ENCODE measurements around the gene WDR20. TPM values are rescaled to one million over a fixed set of nuclear protein-coding genes. Genes with fewer than 3 reads are reported as not detected.

The WDR20 gene
- total RNA-seq, 4 donors from 2014 or later = 21.3 to 31.3 (median 24.6) TPM

DNA sequence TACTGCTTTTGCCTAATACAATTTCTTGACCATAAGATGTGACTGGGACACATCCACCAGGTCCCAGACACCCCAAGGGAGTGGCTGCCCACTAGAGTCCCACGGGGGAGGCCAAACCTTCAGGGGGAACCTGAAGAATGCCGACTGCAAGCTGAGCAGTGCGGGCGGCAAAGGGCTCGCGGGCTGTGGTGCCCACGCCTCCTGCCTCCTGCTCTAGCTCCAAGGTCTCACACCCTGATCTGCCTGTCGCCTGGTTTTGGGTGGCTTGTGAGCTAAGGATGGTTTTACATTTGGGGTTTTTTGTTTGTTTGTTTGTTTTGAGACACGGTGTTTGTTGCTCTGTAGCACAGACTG lies 90.0 kb downstream of the WDR20 start:
- Histone ChIP-seq H3K27ac (no peak overlapping the region), H3K27me3 (no peaks in the 10 kb centered on the region), H3K4me3 (no peak overlapping the region), H3K9me3 (no peaks in the 10 kb centered on the region), H3K36me3 (no peaks in the 10 kb centered on the region), H3K4me1 (no peaks in the 10 kb centered on the region)
- intact Hi-C loops (cut with DNase I; ENCODE audit: low total_unique reads) (no loop called here), in situ Hi-C loops (cut with MboI; ENCODE audit: low pct_ligation_motif_present in 1 of 4, low pct_unique_long_range_greater_than_20kb in 1 of 4, low sequenced_read_pairs in 3 of 4) (loop anchor here in 1 of 4 donors (10.0 kb wide), 1 partner anchor 85 kb away; the partner anchor contains the start of gene ZNF839)
- TF ChIP-seq POLR2AphosphoS5 (IDR thresholded peaks at IDR 0.05) (no peak), EP300 (IDR thresholded peaks at IDR 0.05; ENCODE audit: low read depth) (no peak), POLR2A (IDR thresholded peaks at IDR 0.05) (no peak)
- TF ChIP-seq, protein P1, sequence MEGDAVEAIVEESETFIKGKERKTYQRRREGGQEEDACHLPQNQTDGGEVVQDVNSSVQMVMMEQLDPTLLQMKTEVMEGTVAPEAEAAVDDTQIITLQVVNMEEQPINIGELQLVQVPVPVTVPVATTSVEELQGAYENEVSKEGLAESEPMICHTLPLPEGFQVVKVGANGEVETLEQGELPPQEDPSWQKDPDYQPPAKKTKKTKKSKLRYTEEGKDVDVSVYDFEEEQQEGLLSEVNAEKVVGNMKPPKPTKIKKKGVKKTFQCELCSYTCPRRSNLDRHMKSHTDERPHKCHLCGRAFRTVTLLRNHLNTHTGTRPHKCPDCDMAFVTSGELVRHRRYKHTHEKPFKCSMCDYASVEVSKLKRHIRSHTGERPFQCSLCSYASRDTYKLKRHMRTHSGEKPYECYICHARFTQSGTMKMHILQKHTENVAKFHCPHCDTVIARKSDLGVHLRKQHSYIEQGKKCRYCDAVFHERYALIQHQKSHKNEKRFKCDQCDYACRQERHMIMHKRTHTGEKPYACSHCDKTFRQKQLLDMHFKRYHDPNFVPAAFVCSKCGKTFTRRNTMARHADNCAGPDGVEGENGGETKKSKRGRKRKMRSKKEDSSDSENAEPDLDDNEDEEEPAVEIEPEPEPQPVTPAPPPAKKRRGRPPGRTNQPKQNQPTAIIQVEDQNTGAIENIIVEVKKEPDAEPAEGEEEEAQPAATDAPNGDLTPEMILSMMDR (IDR thresholded peaks at IDR 0.05) = no peak
- 90% methylated on average over 9 of the region's 9 CpGs; no CpG with 5 or more reads in 1 of the 2 donors for WGBS, 2 donors (ENCODE audit: low coverage in 1 of 2)
- no peak for DNase-seq

DNA sequence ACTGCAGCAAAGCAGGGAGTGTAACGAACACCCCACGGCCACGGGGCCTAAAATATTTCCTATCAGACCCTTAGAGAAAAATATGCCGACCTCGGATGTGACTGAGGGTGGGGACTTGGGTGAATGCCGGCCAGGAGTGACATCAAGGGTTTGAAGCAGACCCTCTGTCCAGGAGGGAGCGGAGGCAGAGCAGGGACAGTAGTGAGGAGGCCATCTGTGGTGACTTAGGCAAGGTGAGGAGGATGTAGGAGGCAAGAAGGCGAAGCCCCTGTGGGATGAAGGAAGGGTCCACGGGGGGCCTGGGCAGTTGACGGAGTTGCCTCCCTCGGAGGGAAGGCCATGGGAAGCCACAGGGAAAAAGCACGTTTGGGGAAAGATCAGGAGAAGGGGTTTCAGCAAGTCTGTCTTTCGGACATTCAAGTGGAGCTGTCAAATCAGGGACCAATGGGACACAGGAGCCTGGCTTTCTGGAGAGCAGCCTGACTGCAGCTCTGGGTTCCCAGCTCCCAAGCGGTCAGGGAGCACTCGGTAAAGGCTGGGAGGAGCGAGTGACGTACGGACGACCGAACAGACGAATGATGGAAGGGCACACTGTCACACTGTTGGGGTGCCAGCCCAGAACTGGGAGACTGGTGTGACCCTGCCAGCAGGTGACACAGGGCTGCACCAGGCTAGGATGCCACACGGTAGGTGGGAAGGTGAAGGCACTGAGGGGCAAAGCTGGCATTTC lies 90.9 kb downstream of the WDR20 start:
- peaks cover 0 to 8% (median 3%) of the 10 kb centered on the region in 4 donors for H3K4me1 ChIP-seq
- no peak for DNase-seq
- intact Hi-C loops (cut with DNase I; ENCODE audit: low total_unique reads) (no loop called here), in situ Hi-C loops (cut with MboI; ENCODE audit: low pct_ligation_motif_present in 1 of 4, low pct_unique_long_range_greater_than_20kb in 1 of 4, low sequenced_read_pairs in 3 of 4) (loop anchor here in 1 of 4 donors (10.0 kb wide), 1 partner anchor 84 kb away; the partner anchor contains the start of gene ZNF839)
- TF ChIP-seq POLR2A (IDR thresholded peaks at IDR 0.05) (no peak), EP300 (IDR thresholded peaks at IDR 0.05; ENCODE audit: low read depth) (no peak), POLR2AphosphoS5 (IDR thresholded peaks at IDR 0.05) (no peak)
- TF ChIP-seq, protein P1 (IDR thresholded peaks at IDR 0.05) = no peak
- H3K36me3 ChIP-seq = no peaks in the 10 kb centered on the region
- H3K27me3 ChIP-seq = no peaks in the 10 kb centered on the region
- H3K9me3 ChIP-seq = no peaks in the 10 kb centered on the region
- H3K27ac ChIP-seq = no peak overlapping the region
- 83 to 89% methylated on average over 11 to 22 of the region's 22 CpGs for WGBS, 2 donors (ENCODE audit: low coverage in 1 of 2)
- no peak overlapping the region for H3K4me3 ChIP-seq

DNA sequence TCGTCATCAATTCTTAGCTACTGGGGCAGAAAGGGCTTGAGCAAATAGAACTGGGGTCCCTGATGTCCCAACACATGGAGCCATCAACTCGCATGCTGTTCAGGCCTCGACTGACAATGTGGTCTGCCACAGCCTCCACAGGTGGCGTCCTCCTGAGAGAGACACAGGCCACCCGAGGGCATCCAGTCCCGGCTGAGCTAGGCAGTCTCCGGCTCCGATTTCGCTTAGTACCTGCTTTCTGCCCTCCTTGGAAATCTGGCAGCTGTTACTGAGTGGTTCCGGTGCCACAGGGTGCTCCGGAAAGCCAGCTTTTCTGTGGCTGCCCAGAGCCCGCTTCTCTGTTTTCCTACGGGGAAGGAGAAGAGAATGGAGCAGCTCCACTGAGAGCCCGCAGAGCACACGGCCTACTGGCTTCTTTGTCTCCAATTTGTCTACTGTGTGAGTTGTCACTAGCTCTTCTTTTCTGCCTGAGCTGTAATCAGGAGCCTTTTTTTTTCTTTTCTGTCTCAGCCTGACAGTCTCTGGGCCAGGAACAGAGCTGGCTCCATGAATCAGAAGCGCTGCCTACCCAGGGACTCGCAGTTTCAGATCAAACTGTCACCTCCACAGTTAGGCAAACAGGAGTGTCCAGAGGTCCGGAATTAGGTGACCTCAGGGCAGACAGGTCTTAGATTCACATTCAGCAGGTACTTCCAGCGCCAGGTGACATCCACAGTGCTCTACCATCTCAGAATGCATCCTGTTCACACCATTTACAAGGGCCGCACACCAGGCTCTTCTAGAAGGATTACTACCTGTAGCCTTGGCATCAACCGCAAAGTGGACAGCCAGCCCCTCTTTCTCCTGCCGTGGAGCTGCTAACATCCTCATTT lies 92.0 kb downstream of the WDR20 start:
- WGBS, 2 donors (ENCODE audit: low coverage in 1 of 2) = 89% methylated on average over 22 of the region's 22 CpGs; no CpG with 5 or more reads in 1 of the 2 donors
- in situ Hi-C loops (cut with MboI; ENCODE audit: low pct_ligation_motif_present in 1 of 4, low pct_unique_long_range_greater_than_20kb in 1 of 4, low sequenced_read_pairs in 3 of 4) (loop anchor here in 1 of 4 donors (10.0 kb wide), 1 partner anchor 83 kb away; the partner anchor contains the start of gene ZNF839), intact Hi-C loops (cut with DNase I; ENCODE audit: low total_unique reads) (no loop called here)
- Histone ChIP-seq H3K27ac (no peak overlapping the region), H3K27me3 (no peaks in the 10 kb centered on the region), H3K36me3 (no peaks in the 10 kb centered on the region), H3K9me3 (no peaks in the 10 kb centered on the region), H3K4me3 (no peak overlapping the region), H3K4me1 (peaks cover 0 to 8% (median 3%) of the 10 kb centered on the region in 4 donors)
- no peak for DNase-seq
- TF ChIP-seq, protein P1 (IDR thresholded peaks at IDR 0.05) = no peak
- TF ChIP-seq POLR2A (IDR thresholded peaks at IDR 0.05) = no peak
- no peak for TF ChIP-seq EP300 (IDR thresholded peaks at IDR 0.05; ENCODE audit: low read depth)
- no peak for TF ChIP-seq POLR2AphosphoS5 (IDR thresholded peaks at IDR 0.05)

DNA sequence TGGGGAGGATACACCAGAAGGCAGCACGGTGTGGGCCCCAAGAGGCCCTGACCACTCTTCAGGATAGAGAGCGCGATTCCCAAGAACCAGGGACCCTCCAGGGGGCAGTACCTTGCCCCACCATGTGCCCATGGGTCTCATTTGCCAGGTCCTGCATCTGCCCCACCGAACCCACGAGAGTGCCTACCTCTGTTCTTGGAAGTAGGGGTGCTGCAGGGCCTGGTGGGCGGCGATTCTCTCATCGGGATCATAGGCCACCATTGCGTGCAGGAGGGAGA lies 92.6 kb downstream of the WDR20 start:
- no peak overlapping the region for H3K27ac ChIP-seq
- 85% methylated on average over 9 of the region's 9 CpGs; no CpG with 5 or more reads in 1 of the 2 donors for whole genome bisulfite sequencing, 2 donors (ENCODE audit: low coverage in 1 of 2)
- H3K36me3 ChIP-seq = no peaks in the 10 kb centered on the region
- no peak overlapping the region for H3K4me3 ChIP-seq
- H3K4me1 ChIP-seq = peaks cover 0 to 8% (median 3%) of the 10 kb centered on the region in 4 donors
- H3K9me3 ChIP-seq = no peaks in the 10 kb centered on the region
- DNase-seq = no peak
- H3K27me3 ChIP-seq = no peaks in the 10 kb centered on the region
- in situ Hi-C loops (cut with MboI; ENCODE audit: low pct_ligation_motif_present in 1 of 4, low pct_unique_long_range_greater_than_20kb in 1 of 4, low sequenced_read_pairs in 3 of 4) = loop anchor here in 1 of 4 donors (10.0 kb wide), 1 partner anchor 83 kb away; the partner anchor contains the start of gene ZNF839
- TF ChIP-seq, protein P1 (IDR thresholded peaks at IDR 0.05) = no peak
- TF ChIP-seq EP300 (IDR thresholded peaks at IDR 0.05; ENCODE audit: low read depth) = no peak
- no peak for TF ChIP-seq POLR2A (IDR thresholded peaks at IDR 0.05)
- no peak for TF ChIP-seq POLR2AphosphoS5 (IDR thresholded peaks at IDR 0.05)
- intact Hi-C loops (cut with DNase I; ENCODE audit: low total_unique reads) = no loop called here
